ENCODE measurements around the gene TMX1. TPM values are rescaled to one million over a fixed set of nuclear protein-coding genes. Genes with fewer than 3 reads are reported as not detected.

TMX1 gene
- total RNA-seq, 4 donors from 2014 or later, result 17.1 to 33.0 (median 21.8) TPM

- Histone ChIP-seq H3K27me3 (no peaks in the 10 kb centered on the region), H3K36me3 (no peaks in the 10 kb centered on the region), H3K9me3 (no peaks in the 10 kb centered on the region), H3K4me3 (no peak overlapping the region), H3K4me1 (peaks cover 25% of the 10 kb centered on the region), H3K27ac (peak overlapping the region; percentile 55)
- 34% methylated on average over 7 of the region's 7 CpGs for WGBS
- no peak for TF ChIP-seq POLR2A (IDR thresholded peaks at IDR 0.05)
- TF ChIP-seq EP300 (IDR thresholded peaks at IDR 0.05), result no peak
- no peak for TF ChIP-seq POLR2AphosphoS5 (IDR thresholded peaks at IDR 0.05)
- TF ChIP-seq, protein P1, sequence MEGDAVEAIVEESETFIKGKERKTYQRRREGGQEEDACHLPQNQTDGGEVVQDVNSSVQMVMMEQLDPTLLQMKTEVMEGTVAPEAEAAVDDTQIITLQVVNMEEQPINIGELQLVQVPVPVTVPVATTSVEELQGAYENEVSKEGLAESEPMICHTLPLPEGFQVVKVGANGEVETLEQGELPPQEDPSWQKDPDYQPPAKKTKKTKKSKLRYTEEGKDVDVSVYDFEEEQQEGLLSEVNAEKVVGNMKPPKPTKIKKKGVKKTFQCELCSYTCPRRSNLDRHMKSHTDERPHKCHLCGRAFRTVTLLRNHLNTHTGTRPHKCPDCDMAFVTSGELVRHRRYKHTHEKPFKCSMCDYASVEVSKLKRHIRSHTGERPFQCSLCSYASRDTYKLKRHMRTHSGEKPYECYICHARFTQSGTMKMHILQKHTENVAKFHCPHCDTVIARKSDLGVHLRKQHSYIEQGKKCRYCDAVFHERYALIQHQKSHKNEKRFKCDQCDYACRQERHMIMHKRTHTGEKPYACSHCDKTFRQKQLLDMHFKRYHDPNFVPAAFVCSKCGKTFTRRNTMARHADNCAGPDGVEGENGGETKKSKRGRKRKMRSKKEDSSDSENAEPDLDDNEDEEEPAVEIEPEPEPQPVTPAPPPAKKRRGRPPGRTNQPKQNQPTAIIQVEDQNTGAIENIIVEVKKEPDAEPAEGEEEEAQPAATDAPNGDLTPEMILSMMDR (IDR thresholded peaks at IDR 0.05), result no peak
- peak in 1 of 2 donors; percentile 66 for DNase-seq (ENCODE audit: low spot score in 2 of 2)
Measured at GRCh38 chr14:51293149-51293911, 53.3 kb downstream of the TMX1 start.

DNA sequence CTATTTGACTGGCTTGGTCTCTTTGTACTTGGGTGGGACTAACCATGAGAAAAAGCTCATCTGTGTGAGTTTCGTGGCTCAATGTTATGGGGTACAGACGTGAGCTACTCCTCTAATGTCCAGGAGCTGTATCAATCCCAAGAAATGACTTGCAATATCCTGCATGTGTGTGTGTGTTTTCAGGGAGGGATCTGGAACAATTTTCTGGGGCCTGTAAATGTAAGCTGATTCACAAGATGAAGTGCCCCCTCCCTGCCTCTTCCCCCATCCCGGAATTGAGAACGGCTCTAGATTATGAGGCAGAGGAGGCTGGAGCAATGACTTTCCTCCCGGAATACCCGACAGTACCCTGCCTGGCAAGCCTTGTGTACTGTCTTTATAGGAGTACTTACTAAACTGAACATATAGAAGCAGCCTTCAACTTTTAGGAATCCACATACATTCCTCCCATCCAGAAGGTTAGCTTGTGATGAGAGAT lies 53.9 kb downstream of the TMX1 start:
- Histone ChIP-seq H3K36me3 (no peaks in the 10 kb centered on the region), H3K9me3 (no peaks in the 10 kb centered on the region), H3K27ac (peak overlapping the region; percentile 55), H3K27me3 (no peaks in the 10 kb centered on the region), H3K4me1 (peaks cover 25% of the 10 kb centered on the region), H3K4me3 (no peak overlapping the region)
- TF ChIP-seq POLR2AphosphoS5 (IDR thresholded peaks at IDR 0.05), result no peak
- TF ChIP-seq POLR2A (IDR thresholded peaks at IDR 0.05), result no peak
- no peak for TF ChIP-seq EP300 (IDR thresholded peaks at IDR 0.05)
- TF ChIP-seq, protein P1 (IDR thresholded peaks at IDR 0.05), result no peak
- no peak for DNase-seq (ENCODE audit: low spot score in 2 of 2)
- WGBS, result 85% methylated on average over 6 of the region's 6 CpGs

DNA sequence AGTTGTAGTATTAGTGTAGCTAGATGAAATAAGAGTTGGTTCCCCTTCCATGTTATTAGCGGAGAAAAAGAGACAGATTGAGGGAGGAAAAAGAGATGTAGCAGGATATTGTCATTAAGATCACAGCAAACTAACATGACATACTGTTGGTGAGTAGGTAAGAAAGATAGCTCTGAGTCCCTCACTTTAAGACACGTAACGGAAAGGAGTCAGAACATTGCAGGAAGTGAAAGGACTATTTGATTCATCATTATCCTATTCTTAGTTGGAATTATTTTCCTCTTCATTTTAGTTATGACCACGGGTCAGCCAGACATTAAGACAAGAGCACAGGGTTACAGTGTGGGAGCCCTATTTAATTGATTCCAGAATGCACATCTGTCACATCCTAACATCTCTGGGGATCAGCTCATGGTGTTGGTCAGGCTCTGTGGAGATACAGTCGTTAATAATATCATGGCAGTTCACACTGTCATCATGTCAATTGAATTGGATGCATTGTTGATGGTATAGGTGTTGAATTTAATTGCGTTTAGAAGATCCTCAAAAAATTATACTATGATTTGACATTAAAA lies 55.0 kb downstream of the TMX1 start:
- no peak for DNase-seq (ENCODE audit: low spot score in 2 of 2)
- 53% methylated on average over 6 of the region's 6 CpGs for WGBS

GRCh38 chr14:51295646-51296263 lies 55.7 kb downstream of the TMX1 start:
- no peaks in the 10 kb centered on the region for H3K27me3 ChIP-seq
- H3K4me1 ChIP-seq, result peaks cover 25% of the 10 kb centered on the region
- H3K27ac ChIP-seq, result no peak overlapping the region
- 78% methylated on average over 6 of the region's 6 CpGs for WGBS
- no peak for DNase-seq (ENCODE audit: low spot score in 2 of 2)
- no peaks in the 10 kb centered on the region for H3K36me3 ChIP-seq
- TF ChIP-seq, protein P1 (IDR thresholded peaks at IDR 0.05), result no peak
- TF ChIP-seq POLR2AphosphoS5 (IDR thresholded peaks at IDR 0.05) (no peak), EP300 (IDR thresholded peaks at IDR 0.05) (no peak), POLR2A (IDR thresholded peaks at IDR 0.05) (no peak)
- no peaks in the 10 kb centered on the region for H3K9me3 ChIP-seq
- no peak overlapping the region for H3K4me3 ChIP-seq

More for the DNA sequence above, 55.0 kb downstream of the TMX1 start:
- H3K4me1 ChIP-seq, result peaks cover 25% of the 10 kb centered on the region
- peak overlapping the region; percentile 54 for H3K27ac ChIP-seq
- H3K4me3 ChIP-seq, result no peak overlapping the region
- no peaks in the 10 kb centered on the region for H3K27me3 ChIP-seq
- no peaks in the 10 kb centered on the region for H3K9me3 ChIP-seq
- H3K36me3 ChIP-seq, result no peaks in the 10 kb centered on the region
- no peak for TF ChIP-seq POLR2AphosphoS5 (IDR thresholded peaks at IDR 0.05)
- TF ChIP-seq, protein P1 (IDR thresholded peaks at IDR 0.05), result no peak
- TF ChIP-seq EP300 (IDR thresholded peaks at IDR 0.05), result no peak
- TF ChIP-seq POLR2A (IDR thresholded peaks at IDR 0.05), result no peak

DNA sequence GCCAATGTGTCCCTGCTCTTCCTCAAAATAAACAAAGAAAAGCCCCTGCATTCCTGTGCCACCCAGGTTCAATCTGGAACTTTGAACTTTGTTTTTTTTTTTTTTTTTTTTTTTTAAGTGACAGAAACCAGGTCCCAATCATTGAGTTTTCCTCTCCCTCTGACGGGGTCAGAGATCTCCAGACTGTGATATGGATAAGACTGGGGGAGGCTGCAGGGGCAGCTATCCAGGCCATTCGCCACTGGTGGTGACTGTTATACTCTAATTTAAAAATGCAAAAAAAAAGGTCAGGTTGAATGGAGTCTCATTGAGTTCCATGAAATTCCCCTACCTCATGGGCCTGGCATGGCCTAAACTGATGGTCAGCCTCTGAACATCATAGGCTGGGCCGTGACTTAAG lies 57.0 kb downstream of the TMX1 start:
- no peak for TF ChIP-seq POLR2AphosphoS5 (IDR thresholded peaks at IDR 0.05)
- TF ChIP-seq, protein P1 (IDR thresholded peaks at IDR 0.05), result no peak
- 100% methylated on average over 3 of the region's 3 CpGs for WGBS
- no peak overlapping the region for H3K27ac ChIP-seq
- no peaks in the 10 kb centered on the region for H3K9me3 ChIP-seq
- H3K36me3 ChIP-seq, result no peaks in the 10 kb centered on the region
- no peak overlapping the region for H3K4me3 ChIP-seq
- H3K4me1 ChIP-seq, result peaks cover 23% of the 10 kb centered on the region
- H3K27me3 ChIP-seq, result no peaks in the 10 kb centered on the region
- no peak for DNase-seq (ENCODE audit: low spot score in 2 of 2)

Measured in suprapubic skin (tissue), 4 donors.